HG03103 (cell line): ENCODE measurements around the gene SMYD3.
"Not testable (repeated sequence)": the region's sequence is repeated elsewhere in the genome, so short reads cannot be mapped to it uniquely, and the experiment has no call there.

Experiments used
- ATAC-seq: cut with Tn5 transposase; IDR thresholded peaks from one replicate; pipeline ENCODE4 v1.9.1; 2021; ENCODE audit warnings: low read depth; ENCODE audit not compliant: unreplicated experiment

The SMYD3 gene

DNA sequence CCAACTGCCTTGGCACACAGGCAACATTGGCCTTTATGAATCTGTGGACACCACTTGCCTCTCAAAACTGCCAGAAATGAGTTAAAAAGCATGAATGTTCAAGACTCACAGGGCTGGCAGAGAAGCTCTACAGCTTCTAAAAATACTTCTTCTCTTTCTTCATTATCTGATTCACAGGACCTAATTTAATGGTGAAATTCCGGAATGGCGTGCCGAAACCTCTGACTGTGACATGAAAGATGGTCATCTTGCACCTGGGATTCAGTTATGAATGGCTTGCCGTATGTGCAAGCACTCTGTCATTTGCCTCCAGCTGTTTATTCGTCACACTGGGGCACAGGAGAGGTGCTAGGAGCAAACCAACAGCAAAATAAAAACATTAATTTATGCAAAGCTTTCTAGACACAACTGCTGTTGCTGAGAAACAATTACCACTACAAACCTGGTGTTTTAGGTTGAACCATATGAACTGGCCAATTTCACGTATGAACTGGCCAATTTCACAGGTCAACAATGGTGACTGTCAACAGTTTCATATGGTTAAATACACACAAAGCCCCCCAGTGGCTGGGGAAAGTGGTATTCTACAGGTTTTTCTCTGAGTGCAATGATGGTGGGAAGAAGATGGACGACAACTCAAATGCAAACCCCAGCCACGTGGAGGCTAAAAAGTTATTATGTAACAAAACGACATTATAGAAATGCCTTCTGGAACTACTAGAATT is 704.0 kb downstream of the SMYD3 start:
- no peak for ATAC-seq

DNA sequence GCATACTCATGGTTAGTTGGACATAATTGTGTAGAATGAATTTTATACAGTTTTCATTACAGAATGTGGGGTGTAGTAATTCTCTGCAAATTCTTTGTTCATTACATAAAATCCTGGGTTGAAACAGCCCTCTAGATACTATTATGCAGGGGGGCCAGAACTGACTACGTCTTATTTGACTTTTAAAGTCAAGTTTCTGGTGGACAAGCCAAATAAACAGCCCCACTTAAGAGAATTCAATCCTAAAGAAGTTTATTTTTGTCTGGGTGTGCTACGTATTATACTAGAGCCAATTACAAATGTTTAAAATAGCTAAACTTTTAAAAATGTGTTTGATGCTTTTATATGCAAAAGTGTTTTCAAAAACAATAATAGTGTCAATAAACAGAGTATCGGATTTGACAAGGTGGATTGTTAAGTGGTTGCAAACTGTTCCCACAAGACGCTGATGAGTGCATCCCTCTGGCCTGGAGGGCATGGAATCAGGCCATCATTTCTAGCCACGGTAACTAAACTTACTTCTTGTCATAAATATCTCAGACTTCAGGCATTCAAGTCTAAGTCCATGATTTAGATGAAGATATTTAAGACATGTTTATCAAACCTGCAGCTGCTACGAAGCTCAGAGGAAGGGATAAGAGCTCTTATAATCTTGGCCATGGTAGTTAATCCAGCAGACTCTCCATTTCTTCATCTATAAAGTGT is 706.0 kb downstream of the SMYD3 start:
- no peak for ATAC-seq

DNA sequence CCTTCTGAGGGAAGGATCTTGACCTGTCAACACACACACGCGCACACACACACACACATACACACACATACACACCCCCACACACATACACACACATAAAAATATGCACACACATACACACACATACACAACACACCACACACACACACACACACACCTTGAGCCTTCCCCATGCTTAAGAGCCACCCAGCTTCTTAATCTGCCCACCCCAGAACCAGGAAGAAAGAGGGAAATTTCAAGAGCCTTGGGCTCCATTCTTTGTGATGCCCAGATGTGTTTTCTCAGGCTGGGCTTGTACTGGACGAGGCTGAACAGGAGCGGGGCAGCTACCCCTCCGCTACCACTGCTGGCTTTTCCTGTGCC is 708.7 kb downstream of the SMYD3 start:
- ATAC-seq: no peak

DNA sequence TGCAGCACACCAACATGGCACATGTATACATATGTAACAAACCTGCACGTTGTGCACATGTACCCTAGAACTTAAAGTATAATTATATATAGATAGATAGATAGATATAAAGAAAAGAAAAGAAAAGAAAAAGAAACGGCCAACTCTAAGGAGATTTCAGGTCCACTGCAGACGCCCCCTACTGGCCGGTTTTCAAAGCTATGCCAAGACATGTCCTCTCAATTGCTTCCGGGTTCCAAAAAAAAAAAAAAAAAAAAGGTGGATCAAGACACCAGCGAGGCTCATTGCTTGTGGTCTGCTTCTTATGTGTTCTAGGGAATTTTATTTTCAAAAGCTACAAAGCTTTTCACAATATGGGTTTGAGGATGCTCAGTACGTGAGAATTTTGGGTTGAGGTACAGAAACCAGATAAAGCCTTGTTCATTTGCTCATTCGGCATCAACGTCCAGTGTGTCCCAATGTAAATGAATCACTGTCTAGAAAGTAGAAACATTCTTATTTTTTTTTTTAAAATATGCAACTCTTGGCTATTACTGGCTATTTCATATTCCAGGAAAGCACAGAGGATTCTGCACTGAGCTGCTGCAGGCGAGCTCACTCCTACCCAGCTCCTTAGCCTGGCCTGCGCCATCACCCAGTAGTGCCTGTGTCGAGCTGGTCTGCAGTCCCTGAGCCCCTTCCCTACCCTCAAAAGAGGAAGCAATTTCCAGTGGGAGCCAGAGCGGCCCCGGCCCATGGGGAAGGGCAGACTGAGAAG is 709.3 kb downstream of the SMYD3 start:
- ATAC-seq: no peak

DNA sequence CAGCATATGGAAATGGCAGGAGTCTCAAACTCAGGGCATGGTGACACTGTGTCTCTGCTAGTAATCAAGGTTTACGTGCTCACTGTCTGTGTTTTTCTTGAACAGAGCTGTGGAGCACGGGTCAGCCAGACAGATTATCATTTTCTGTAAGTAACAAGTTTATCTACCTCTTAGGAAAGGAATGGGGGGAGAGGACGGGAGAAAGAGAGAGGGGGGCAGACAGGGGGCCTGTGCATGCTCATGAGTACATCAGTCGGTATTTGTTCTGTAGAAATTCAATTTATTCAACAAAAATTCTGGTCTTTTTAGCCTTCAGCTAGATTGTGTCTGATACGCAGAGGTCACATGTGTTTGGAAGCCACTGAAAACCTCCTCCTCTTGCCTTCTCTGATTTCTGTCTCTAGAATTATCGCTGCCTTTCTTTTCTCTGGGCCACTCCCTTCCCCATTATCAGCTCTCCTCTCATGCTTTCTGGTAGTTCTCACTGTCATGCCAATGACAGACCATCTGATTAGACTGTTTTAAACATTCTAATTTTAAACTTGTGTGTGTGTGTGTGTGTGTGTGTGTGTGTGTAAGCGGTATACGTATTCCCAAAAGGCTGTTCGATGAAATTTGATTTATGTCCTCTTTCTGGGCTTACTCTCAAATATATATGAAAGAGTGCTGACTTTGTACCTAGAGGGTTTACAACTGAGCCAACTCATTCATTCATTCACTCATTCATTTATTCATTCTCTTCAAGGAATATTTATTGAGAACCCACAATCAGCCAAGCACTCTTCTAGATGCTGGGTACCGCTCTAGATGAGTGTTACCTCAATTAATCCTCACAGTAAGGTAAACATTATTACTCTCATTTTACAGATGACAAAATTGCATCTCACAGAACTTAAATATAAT is 715.4 kb downstream of the SMYD3 start:
- no peak for ATAC-seq

DNA sequence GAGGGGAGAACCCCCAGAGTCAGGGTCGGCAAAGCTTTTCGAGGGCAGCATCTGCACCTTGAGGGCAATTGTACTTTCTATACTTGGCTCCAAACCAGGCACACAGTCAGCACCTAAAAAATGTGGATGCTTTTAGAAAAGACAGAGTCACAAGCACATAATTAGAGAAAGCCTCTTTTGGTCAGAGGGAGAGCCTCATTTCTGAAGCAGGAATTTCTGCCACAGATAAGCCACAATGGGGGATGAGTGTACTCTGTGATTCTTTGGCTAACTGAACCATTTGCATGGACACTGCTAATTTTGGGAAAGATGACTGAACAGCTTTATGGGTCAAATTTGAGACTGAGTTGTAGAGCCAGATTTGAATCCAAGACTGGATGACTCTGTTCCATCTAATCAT is 716.6 kb downstream of the SMYD3 start:
- no peak for ATAC-seq

DNA sequence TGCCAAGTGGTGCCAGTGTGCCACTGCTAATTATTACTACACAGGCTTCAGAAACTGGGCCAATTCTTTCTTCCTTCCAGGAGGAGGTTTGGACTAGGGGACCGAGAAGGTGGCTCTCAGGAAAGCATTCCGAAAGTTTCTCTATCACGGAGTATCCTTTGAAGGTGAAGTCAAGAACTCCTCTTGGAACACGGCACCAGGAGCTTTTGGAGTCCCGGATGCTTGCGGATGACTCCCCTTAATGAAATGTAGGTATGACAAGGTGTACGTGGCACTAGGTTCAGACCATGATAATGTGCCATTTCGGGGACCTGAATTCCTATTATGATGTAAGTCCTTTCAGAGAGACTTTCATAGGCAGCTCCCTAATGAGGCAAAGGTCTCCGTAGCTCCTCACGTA is 718.2 kb downstream of the SMYD3 start:
- ATAC-seq: no peak

DNA sequence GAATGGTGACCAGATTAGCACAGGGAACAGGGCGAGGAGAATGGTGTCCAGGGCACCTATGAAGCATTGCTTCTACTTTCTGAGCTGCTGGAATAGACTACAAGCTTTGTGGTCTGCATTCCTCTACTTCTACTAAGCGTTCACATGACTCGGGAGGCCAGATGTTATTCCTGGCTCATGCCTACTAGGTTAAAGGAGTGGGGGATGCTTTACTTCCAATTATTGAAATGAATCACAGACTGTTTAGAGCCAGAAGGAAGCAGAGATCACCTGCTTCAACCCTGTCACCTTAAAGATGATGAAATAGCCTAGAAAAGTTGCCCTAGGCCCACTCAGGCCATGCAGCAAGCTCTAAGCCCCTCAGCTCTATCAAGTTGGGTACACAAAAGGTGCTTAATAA is 718.8 kb downstream of the SMYD3 start:
- no peak for ATAC-seq

DNA sequence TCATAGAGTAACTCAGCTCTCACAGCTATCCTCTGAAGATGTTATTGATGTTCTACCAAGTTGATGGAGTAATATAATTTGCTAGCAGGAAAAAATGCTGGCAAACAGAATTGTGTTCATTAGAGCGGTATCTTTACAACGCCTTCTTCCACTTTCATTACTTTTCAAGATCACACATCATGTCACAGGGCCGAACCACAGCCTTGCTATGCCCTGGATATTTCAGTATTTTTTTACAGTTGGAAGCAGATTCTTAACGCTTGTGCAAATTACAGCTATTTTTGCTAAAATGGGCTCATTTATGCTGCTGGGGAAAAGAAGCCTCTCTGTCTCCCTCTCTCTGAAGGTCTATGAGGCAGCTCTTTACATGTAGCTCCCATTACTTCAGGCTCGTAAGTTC is 720.1 kb downstream of the SMYD3 start:
- ATAC-seq: no peak

DNA sequence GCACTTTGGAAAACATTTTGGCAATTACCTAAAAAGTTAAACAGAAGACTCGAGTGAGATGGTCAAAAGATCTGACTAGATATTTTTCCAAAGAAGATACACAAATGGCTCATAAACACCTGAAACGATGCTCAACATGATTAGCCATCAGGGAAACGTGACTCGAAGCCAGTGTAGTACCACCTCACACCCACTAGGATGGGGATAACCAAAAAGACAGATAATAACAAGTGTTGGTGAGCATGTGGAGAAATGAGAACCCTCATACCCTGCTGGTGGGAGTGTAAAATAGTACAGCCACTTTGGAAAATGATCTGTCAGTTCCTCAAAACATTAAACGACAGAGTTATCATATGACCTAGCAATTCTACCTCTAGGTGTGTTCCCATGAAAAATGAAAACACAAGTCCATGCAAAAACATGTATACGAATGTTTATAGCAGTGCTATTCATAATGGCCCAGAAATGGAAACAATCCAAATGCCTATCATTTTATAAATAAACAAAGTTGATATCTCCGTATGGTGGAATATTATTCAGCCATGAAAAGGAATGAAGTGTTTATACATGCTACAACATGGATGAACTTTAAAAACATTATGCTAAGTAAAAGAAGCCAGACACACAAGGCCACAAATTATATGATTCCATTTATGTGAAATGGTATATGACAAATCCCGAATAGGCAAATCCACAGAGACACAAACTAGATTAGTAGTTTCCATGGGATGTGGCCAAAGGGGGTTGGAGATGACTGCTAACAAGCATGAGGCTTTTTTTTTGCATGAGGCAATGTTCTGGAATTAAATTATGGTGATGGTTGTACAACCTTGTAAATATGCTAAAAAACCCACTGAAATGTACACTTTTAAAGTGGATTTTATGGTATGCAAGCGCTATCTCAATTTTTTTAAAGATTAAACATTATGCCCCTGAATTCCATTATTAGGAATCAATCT is 727.0 kb downstream of the SMYD3 start:
- ATAC-seq: no peak

DNA sequence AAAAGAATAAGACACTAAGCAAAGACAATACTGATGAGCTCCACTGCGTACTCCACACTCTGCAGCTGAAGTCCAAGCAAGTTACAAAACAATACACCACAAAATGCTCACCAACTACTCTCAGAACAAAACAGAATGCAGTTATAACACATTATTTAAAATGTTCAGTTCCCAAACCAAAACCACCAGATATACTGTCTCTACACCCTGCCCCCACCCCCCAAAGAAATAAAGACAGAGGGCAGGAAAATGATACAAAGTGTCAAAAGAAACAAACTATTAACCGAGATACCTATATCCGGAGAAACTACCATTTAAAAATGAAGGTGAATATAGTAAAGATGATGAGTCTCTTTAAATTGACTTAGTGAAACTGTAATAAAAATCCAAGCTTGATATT is 729.3 kb downstream of the SMYD3 start:
- no peak for ATAC-seq

DNA sequence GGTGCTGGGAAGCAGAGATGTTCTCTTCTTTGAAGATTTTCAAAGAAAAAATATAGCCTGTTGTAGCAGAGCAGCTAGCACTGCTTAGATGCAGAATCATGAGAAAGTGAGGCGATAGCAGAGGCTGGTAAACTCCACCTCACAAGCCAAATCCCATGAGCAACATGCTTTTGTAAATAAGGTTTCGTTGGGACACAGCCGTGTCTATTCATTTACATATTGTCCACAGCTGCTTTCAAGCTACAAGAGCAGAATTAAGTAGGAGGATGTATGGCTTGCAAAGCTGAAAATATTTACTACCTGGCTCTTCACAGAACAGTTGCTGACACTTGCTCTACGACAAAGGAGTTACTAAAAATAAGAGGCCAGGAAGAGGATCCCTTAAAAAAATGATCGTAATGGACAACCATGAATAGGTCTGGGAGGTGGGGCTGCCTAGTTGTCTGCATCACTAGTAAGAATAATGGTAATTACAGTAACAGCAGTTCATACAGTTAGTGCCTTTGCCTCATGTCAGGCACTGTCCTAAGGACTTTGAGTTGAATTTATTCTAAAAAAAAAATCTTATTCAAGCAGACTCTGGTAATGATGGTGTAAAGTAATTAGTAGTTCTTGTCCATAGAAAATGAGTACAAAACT is 730.3 kb downstream of the SMYD3 start:
- no peak for ATAC-seq

DNA sequence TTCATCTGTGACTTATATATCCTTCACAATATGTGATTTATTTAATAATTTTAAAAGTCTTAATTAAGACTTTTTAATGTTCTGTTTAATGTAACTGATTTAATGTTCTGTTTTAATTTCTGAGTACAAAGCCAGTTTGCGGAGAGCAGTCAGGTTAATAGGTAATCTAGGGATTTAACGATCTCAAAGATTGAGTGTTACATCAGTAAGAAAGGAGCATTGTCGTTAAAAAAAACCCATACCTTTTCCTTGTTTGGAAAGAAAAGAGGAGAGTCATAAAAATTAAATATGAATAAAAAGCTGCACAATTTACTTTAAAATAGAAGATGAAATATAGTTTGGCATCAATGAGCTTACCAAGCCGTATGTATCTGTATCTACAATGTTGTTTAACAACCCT is 730.9 kb downstream of the SMYD3 start:
- ATAC-seq: no peak

DNA sequence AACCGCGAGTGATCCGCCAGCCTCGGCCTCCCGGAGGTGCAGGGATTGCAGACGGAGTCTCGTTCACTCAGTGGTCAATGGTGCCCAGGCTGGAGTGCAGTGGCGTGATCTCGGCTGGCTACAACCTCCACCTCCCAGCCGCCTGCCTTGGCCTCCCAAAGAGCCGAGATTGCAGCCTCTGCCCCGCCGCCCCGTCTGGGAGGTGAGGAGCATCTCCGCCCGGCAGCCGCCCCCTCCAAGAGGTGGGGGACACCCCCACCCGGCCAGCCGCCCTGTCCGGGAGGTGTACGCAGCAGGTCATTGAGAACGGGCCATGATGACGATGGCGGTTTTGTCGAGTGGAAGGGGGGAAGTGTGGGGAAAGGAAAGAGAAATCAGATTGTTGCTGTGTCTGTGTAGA is 732.1 kb downstream of the SMYD3 start:
- not testable (repeated sequence) for ATAC-seq

DNA sequence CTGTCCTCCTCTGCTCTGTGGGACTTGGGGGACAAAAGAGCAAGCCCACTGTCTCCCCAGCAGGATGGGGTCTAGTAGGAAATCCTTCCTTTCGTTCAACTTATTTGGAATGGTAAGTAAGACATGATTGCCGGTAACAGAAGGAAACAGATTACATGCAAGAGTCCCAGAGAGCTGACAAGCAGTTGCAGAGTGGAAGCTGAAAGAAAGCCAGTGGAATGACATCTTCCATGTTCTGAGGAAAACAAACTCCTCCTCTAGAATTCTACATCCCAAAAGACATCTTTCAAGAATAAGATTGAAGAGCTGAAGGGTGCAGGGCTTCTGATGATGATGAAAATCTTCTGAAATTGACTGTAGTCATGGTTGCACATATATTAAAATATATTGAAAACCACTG is 732.9 kb downstream of the SMYD3 start:
- no peak for ATAC-seq

DNA sequence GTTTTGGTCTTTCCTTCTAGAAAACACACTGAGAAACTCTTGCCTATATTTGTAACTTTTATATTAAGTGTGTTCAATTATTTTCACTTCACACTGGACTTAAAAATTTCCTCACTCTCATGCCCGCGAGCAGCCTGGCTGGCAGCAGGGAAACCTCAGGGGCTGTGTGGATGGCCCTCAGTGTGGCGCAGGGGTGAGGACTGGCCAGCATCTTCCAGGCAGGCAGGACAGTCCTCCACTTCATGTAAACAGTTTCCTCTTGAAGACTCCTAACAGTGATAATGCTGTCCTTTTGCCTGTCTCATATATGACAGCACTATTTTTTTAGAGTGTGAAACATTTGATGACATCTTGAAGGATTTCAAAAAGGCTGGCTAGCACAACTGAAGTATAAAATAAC is 733.7 kb downstream of the SMYD3 start:
- no peak for ATAC-seq

DNA sequence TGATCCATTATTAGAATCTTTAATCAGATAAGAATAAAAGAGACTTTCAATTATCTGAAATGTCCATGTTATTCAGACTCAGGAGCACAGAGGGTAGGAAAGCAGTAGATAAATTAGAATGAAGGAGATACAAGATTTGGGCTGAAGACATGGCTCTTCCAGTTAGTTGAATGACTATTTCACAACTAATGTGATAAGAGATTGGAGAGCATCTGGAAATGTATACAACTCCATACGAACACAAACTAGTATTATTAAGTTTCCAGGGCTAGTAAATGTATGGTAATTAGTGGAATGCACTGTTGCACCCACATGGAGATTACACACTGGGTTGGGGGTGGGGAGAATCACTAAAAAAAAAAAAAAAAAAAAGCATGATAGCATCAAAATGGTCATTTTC is 734.3 kb downstream of the SMYD3 start:
- no peak for ATAC-seq

DNA sequence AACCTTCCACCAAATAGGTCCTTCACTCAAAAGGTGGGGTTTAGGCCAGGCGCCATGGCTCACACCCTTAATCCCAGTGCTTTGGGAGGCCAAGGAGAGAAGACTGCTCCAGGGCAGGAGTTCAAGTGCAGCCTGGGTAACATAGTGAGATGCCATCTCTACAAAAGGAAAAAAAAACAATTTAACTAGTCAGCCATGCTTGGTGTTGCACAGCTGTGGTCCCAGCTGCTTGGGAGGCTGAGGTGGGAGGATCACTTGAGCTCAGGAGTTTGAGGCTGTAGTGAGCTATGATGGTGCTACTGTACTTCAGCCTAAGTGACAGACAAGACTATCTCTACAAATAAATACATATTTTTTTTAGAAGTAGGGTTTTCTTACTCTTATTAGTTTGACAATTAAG is 734.8 kb downstream of the SMYD3 start:
- no peak for ATAC-seq
